Measurements from ENCODE around the gene CABS1.

DNA sequence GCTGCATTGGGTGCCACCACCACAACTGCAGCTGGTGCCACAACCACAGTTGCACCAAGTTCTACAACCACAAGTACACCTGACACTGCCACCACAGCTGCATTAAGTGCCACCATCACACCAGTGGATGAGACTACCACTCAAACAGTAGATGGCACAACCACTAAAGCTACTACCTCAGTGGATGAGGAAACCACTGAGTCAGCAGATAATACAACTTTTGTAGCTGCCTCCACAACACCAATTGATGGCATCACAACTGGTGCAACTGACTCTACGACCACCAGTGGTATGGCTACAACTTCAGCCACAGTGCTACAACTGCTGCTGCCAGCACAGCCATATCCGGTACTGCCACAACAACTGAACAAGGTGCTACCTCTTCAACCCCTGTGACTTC is 35.1 kb upstream of the CABS1 start:
- TF ChIP-seq POLR2A (IDR thresholded peaks at IDR 0.05), result no peak
- TF ChIP-seq, protein P1, sequence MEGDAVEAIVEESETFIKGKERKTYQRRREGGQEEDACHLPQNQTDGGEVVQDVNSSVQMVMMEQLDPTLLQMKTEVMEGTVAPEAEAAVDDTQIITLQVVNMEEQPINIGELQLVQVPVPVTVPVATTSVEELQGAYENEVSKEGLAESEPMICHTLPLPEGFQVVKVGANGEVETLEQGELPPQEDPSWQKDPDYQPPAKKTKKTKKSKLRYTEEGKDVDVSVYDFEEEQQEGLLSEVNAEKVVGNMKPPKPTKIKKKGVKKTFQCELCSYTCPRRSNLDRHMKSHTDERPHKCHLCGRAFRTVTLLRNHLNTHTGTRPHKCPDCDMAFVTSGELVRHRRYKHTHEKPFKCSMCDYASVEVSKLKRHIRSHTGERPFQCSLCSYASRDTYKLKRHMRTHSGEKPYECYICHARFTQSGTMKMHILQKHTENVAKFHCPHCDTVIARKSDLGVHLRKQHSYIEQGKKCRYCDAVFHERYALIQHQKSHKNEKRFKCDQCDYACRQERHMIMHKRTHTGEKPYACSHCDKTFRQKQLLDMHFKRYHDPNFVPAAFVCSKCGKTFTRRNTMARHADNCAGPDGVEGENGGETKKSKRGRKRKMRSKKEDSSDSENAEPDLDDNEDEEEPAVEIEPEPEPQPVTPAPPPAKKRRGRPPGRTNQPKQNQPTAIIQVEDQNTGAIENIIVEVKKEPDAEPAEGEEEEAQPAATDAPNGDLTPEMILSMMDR (IDR thresholded peaks at IDR 0.05), result no peak

Measured in Peyer's patch (tissue), 4 donors.